GM18873 (cell line): ENCODE measurements around the gene HLA-DMA.

Source experiments
- ATAC-seq: cut with Tn5 transposase; IDR thresholded peaks from one replicate; pipeline ENCODE4 v1.9.1; 2021; ENCODE audit warnings: mild to moderate bottlenecking, moderate library complexity, moderate number of reproducible peaks; ENCODE audit not compliant: unreplicated experiment, low FRiP score

HLA-DMA gene

DNA sequence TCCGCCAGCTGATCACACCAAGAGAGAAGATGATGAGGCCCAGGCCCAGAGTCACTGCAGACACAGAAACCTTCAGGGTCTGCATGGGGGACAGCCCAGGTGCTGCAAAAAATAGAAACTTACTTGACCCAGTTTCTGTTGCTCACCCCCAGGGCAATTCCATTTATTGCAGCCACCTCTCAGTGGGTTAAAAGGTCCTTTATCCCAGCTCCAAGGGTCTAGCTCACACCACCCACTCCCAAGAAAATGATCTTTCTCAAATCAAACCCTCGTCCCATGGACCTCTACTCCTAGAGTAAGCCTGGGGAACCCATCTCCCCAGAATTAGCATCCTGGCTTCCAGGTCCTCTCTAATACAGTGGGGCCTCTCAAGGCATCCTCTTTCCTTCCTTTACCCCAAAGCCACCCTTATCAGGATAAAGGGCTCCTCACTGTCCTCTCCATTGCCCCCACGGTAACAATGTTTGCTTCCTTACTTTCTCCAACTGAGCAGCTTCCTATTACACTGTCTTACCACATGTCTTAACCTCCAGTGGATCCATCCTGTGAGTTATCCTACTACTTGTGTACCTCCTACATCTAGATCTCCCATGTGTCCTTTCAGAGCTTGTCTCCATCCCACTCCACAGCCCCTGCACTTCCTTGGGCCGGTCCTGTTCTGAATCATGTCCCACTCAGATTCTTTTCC lies 17.2 kb downstream of the HLA-DMA start:
- ATAC-seq: no peak

DNA sequence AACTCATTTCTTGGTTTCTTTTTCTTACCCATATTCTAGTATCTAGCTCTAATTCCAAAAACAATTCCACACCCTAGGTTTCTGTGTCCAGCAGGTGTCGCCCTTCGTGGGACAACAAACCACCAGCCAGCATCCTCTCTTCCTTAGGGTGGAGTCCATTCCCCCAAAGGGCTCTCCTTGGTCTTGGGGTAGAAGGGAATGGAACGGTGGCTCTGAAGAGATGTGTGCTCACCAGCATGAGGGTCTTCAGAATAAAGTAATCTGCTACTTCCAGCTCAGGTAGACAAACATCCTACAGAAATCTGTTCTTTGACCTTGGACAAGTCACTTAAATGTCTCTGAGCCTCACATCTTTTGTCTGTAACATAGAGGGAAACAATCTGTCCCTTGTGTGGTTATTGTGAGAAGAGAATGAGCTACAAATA lies 19.2 kb downstream of the HLA-DMA start:
- ATAC-seq: no peak

DNA sequence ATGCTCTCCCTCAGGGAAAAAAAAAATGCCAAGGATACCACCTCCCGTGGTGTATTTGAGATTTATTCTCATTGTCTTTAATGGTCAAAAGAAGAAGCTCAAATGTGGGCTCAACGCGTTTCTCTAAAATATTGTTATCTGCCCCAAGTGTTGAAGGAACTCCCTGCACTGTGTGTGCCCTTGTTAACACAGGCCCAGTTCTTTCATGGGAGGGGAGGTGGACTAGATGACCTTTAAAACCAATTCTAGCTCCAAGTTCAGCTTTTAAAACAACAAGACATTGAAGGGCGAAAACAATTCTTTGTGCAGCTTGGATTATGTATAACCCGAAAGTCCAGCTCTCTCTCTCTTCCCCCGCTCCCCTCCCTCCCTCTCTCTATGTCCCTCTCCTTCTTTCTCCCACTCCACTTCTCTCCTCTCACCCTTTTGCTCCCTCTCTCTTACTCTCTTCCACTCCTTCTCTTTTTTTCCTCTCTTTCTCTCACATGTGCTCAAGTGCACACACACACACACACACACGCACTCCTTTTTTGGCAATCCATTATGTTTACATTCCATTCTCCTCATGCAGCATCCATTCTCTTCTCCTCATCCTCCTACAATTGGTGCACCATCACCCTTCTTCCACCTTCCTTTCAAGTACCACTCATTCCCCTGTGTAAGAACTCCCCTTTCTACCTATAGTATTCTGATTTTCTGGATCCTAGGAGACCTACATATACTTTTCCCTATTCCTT lies 20.6 kb downstream of the HLA-DMA start:
- no peak for ATAC-seq

DNA sequence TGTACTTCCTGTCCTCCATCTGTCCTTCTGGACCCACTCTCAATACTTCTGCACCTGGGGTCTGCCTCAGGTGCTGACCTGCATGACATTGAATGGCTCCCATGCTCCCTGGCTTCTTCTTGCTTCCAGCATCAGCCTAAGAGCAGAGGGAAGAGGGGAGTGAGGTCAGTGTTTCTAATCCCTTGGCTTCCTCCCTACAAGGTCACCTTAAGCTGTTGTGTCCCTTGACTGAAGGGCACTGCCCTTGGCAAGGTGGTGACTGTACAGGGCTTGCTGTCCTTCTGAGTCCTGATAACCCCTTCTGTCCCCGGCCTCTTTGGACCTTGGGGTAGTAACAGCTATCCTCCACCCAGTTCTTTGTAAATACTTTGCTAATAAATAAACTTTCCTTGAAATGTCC lies 21.7 kb downstream of the HLA-DMA start:
- no peak for ATAC-seq

DNA sequence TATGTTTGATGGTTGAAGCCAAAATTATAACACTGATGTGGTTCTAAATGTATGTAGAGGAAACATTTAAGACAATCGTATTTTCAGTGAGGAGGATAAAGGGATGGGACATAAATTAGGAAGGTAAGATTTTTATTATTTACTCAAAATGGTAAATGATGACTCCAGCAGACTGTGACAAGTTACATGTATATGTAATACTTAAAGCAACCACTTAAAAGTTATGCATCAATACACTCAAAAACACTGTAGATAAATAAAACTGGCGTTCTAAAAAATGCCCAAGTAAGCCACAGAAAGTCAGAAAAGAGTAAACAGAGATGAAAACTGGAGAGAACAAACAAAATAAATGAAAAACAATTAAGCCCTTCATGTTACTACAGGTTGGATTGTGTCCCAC lies 30.8 kb downstream of the HLA-DMA start:
- no peak for ATAC-seq

DNA sequence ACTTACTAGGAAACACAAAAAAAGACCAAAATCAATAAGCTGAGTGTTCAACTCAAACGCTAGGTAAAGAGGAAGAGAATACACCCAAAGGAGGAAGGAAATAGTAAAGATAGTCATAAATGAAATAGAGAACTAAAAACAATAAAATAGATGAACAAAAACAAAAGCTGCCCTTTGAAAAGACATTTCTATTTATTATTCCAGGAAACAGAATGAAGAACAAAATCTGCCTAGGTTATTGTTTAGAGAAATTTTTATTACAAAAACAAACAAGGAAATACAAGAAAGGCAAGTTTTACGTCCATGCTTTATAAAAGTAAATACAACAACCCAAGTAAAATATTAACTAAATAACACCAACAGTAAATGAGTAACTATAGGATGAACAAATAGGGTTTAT lies 32.2 kb downstream of the HLA-DMA start:
- no peak for ATAC-seq

DNA sequence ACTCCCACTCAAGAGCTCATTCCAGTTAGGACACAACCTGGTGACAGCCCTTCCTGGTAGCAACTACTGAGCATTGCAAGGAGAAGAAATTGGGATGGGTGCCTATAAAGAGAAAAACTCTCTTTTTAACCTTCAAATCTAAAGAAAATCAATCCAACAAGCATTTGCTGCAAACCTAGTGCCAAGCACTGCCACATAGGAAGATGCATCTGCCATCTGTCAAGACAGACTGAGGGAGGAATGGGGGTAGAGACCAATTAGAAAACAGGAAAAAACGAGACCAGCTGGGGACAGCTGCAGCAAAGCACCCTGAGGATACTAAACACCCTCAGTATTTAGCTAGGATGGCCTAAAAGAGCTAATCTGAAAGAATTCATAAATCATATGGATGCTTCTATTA lies 39.9 kb downstream of the HLA-DMA start:
- ATAC-seq: no peak

DNA sequence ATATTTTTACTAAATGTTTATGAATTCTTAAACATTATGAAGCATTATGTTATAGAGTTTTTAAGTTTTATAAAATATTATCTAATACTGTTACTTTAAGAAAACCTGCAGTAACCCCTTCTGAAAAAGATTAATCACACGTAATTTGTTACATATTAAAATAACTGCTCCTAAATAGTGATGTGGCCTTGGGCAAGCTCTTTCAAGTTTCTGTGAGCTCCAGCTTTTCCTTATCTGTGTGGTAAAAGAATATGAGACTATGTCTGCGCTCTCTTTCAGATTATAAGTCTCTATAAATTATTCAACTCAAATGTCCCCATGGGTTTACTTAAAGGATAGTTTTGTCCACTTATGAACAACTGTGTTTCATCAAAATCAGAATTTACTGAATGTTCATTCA lies 44.0 kb downstream of the HLA-DMA start:
- no peak for ATAC-seq

DNA sequence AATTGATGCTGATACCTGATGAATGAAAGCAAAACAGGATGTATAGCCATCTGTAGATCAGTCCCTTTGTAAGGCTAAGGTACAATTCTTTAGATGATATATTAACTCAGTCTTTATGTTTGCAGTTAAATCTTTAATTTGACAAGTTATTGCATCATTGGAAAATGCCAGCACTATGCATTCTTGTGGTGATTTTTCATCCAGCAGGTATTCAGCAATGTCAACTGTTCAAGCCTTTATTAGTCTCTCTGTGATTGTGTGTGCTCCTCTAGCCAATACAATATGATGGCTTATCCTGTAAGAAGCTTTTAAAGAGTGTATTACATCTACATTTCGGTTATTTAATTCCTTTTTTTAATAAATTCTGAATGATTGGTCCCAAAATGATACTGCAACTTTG lies 46.4 kb downstream of the HLA-DMA start:
- no peak for ATAC-seq

DNA sequence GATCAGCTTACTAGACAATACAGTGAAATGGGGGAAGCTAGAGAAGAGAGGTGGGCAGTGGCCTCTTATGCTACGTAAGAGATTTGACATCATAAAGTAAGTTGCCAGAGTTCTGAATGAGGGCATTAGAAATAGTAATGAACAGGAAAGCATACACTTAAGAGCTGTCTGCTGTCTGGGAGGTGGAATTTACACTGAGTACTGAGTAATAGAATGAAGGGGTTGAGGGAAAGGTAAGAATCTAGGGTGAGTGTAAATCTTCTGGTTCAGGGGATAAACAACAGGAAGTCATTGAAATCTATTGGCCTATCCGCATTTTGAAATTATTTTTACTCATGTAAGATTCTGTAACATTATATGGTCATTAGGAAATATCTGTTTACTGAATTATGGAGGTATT lies 47.8 kb downstream of the HLA-DMA start:
- no peak for ATAC-seq

DNA sequence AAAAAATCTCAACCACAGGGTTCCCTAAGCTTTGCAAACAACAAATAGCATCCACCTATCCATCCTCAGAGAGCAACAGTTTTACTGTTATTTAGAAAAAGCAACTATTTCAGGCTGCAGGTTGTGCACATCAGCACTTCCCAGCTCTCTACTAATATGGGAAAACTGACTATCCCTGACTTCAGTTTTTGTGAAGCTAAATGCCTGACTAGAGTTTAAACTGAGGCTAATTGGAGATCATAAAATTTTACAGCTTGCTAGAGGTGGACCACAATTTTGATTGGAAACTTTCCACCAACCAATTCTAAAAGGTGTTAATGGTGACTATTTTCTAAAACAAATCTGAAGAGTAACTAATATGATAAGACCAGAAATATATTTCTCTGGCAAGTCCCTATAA lies 48.9 kb downstream of the HLA-DMA start:
- no peak for ATAC-seq
